ENCODE measurements around the gene SAMD10.

DNA sequence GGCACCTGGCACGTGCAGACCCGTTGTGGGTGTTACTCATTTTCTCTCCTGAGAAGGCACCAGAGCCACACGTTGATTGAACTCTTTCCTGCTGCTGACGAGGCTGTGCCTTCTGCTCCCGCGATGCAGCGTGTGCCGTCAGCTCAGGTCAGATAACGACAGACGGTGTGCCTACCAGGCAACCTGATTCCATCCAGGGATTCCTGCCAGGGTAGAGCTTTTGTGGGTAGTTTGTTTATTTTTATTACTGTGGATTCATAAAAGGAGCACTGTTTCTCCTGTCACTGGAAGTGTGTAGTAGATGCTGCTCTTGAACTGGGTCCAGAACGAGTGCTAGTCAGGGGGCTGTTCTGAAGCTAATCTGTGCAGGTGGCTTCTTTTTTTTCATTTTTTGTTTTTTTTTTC, 22.2 kb upstream of the SAMD10 start:
- no peak for TF ChIP-seq POLR2A (IDR thresholded peaks at IDR 0.05)
- TF ChIP-seq, protein P1, sequence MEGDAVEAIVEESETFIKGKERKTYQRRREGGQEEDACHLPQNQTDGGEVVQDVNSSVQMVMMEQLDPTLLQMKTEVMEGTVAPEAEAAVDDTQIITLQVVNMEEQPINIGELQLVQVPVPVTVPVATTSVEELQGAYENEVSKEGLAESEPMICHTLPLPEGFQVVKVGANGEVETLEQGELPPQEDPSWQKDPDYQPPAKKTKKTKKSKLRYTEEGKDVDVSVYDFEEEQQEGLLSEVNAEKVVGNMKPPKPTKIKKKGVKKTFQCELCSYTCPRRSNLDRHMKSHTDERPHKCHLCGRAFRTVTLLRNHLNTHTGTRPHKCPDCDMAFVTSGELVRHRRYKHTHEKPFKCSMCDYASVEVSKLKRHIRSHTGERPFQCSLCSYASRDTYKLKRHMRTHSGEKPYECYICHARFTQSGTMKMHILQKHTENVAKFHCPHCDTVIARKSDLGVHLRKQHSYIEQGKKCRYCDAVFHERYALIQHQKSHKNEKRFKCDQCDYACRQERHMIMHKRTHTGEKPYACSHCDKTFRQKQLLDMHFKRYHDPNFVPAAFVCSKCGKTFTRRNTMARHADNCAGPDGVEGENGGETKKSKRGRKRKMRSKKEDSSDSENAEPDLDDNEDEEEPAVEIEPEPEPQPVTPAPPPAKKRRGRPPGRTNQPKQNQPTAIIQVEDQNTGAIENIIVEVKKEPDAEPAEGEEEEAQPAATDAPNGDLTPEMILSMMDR (IDR thresholded peaks at IDR 0.05) = no peak

All from testis (tissue), 2 donors.